ENCODE data around the gene PCDH15.

The PCDH15 gene

GRCh38 chr10:54342058-54342457 lies 459.0 kb downstream of the PCDH15 start:
- no peak for DNase-seq

DNA sequence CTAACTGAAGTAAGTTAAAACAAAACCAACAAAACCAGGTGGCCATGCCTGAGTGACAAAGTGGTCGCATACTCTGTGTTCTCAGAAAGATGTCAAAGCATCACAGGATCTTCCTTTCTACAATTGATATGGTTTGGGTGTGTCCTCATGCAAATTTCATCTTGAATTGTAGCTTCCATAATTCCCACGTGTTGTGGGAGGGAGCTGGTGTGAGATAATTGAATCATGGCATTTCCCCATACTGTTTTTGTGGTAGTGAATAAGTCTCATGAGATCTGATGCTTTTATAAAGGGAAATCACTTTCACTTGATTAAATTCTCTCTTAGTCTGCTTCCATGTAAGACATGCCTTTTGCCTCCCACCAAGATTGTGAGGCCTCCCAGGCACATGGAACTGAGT lies 465.7 kb downstream of the PCDH15 start:
- no peak for DNase-seq

DNA sequence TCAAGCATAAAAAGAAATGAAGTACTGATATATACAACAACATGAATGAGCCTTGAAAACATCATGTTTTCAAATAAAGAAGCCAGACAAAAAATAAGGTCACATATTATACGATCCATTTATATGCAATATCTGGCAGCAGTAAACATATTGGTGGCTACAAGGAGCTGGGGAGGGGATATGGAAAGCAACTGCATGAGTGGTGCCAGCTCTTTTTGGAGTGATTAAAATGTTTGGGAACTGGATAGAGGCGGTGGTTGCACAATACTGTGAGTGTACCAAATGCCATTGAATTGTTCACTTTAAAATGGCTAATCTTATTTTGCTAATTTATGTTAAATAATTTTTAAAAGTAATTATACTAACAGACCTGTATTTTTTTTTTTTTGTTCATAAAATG lies 481.7 kb downstream of the PCDH15 start:
- DNase-seq = no peak

- no peak for DNase-seq
Measured at GRCh38 chr10:54318470-54318869, 482.6 kb downstream of the PCDH15 start.

DNA sequence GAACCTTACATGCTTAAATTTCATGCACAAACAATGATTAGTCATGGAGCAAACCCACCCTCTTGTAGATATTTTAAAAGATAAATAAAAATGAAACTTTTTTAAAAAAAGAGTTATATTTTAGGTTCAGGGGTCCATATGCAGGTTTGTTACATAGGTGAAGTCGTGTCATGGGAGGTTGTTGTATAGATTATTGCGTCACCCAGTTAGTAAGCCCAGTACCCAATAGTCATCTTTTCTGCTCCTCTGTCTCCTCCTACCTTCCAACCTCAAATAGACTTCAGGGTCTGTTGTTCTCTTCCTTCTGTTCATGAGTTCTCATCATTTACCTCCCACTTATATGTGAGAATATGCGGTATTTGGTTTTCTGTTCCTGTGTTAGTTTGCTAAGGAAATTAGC lies 486.6 kb downstream of the PCDH15 start:
- no peak for DNase-seq

DNA sequence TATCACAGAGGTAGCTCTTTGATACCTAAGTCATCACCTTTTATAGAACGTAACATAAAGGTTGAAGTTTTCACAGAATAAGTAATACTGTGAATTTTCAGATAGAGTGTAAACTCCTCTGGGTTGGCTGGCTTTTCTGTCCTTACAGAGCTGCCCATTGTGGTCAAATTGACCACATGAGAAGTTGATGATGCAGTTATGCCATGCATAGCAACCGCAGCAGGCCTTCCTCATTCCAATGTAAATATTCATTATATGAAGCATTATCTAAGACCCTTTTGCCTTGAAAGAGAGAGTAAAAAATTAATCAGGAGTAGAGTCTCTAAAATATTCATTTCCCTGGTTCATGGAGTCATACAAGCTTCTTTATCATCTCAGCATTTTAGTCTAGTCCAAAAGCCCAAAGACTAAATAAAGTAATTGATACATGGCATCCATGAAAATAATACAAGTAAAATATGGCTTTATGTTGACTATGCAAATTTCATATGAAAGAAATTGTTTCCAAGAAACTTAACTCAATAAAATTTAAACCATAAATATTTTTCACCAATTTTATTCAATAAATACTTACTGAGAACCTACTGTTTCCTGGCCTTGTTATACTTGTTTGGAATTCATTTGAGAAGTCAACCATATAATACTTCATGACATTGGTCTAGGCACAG lies 516.4 kb downstream of the PCDH15 start:
- no peak for DNase-seq

- DNase-seq = no peak
Measured at GRCh38 chr10:54282012-54282411, 519.0 kb downstream of the PCDH15 start.

DNA sequence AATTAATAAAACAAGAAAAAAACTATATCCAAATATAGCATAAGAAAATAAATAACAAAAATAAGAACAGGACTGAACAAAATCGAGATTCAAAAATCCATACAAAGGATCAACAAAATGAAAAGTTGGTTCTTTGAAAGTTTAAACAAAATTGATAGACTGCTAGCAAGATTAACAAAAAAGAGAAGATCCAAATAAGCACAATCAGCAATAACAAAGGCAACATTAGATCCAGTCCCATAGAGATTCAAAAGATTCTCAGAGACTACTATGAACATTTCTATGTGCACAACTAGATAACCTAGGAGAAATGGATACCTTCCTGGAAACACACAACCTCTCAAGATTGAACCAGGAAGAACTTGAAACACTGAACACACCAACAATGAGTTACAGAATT lies 534.6 kb downstream of the PCDH15 start:
- DNase-seq = no peak

DNA sequence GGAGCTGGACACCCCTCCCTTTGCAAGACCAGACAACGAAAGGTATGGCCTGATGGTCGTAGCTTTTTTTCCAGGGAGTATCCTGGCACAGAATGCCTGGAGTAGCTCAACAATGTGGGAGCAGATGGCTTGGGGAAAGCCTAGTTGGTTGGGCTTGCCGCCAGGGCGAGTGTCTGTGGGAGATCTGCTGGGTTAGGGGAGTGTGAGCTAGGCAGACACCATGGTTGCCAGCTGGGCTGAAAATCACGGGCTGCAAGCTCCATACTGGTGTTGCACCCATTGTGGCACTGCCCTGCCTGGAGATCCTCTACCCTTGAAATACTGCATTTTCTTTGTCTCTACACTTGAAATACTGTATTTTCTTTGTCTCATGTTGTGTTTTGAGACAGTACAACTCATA lies 538.3 kb downstream of the PCDH15 start:
- no peak for DNase-seq

- DNase-seq = no peak
Measured at GRCh38 chr10:54259104-54259503, 541.9 kb downstream of the PCDH15 start.

GRCh38 chr10:54234832-54235231 lies 566.2 kb downstream of the PCDH15 start:
- DNase-seq = no peak

DNA sequence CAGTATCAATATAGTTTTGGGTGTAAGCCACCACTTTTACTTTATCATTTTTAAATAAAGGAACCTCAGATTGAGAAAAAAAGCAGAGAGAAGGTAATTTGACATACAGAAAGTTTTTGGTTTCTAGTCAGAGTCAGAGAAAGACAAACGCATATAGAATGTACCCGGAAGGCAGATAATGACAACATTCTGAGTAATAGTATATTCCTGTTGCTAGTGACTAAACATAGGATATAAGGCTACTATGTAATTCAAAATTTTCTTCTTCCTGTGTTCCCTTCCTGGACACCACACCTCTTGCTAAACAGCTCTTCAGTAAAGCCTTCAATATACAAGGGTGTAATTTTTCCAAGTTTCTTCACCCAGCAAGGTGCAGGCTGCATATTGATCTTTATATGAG lies 597.6 kb downstream of the PCDH15 start:
- DNase-seq = no peak

GRCh38 chr10:54198051-54198450 lies 603.0 kb downstream of the PCDH15 start:
- DNase-seq = no peak

DNA sequence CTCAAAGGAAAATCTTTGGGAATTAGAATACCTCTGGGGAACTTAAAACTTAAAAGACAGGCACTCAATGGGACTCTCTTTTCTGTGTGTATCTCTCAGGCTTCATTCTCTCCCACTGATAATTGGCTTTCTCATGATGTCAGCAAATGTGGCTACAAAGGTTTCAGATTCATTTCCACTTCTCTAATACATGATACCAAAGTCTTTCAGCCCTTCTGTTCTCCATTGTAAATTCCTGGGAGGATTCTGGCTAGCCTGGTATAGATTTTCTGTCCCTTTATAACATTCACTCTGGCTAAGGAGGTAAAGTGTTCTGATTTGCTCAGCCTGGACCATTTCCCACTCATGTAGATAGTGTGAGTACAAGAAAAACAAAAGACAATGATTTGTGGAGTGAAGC lies 606.2 kb downstream of the PCDH15 start:
- DNase-seq = no peak

- no peak for DNase-seq
Measured at GRCh38 chr10:54159924-54160323, 641.1 kb downstream of the PCDH15 start.

GRCh38 chr10:54148508-54148907 lies 652.5 kb downstream of the PCDH15 start:
- DNase-seq = no peak

DNA sequence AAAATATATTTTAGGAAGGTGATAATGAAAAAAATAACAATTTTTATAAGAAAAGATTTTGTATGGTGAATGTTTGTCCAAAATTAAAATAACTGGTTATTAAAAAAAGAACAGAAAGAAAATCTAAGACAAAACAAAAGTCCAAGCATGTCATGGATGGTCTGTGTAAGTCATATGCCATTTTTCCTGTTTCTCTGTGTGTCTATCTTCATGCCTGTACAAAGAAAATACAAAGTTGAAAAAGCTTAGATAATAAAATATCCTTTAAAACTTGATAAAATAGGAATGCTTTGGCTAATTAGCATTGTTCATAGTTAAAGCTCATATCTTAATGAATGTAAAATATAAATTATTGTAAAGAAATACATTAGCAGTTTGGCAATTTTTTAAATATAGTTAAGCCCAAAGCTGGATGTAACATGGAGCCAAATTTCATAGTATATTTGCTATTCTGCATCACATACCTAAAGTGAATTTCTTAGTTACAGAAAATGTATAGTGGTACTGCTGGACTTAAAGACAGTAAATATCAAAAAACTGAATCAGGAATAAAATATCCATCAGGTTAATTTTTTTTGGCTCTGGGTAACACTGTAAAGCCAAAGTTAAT lies 661.1 kb downstream of the PCDH15 start:
- DNase-seq = no peak

DNA sequence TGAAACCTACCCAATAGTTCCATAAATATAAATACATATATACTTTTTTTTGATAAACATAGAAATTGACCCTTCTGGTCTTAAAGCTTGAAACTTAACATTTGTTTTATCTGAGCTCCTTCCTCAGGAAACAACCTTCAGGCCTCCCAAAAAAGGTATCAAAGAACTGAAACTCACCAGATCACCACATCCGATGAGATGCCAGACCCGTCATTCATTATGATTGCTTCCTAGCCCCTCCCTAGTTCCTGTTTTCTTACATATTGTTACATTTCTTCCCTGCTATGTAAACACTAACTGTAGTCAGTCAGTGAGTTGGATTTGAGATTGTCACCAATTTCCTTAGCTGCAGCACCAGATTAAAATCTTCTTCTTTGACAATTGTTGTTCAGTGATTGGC lies 663.6 kb downstream of the PCDH15 start:
- no peak for DNase-seq

DNA sequence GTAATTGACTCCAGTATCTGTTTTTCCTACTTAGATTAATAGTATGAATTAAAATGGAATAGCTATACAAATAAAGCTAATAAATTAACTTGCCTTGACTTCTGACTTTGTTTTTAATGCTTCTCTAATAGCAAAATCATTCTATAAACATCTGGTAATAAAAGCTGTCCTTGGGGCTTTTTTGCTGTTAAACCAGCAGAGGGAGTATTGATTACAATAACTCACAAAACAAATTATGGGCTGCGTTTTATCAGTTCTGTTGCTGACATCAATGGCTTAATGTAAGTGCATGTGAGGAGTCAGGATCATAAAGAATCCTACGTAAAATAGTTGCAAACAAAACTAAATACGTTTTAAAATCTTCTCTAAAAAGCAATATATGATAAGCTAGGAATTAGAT lies 667.8 kb downstream of the PCDH15 start:
- no peak for DNase-seq

DNA sequence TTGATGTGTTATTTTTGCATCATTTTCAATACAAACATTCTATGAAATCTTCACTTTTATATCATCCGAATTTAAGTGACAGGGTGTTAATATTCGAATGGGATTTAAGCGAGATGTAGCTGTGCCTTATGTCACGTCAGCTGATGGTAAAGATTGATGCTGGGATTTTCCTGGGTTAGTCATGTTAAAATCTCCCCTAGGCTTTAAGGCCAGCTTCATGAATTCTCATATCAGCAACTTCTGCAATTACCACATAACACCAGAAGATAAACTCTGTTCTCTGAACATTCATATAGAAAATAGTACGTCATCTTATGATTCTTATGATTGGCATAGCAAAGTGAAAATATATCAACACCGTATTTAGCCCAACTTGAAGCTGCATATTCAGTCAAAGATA lies 669.2 kb downstream of the PCDH15 start:
- DNase-seq = no peak

DNA sequence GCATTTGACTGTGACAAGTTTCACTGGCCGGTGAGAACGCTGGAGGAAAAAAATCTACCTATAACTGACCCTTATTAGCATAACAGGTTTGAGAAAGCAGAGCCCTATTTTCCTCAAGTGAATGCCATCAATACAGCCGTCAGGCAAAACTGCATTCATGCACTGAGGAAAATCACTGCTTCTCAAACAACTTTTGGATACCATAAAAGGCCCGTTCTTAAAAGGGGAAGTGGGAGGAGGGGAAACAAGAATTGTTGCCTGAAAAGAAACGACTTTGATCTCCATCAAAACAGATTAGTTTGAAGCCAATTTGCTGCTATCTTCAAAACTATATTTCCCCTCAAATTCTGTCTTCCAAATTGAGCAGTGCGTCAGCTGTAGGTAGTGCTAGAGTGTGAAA lies 670.6 kb downstream of the PCDH15 start:
- no peak for DNase-seq

- no peak for DNase-seq
Measured at GRCh38 chr10:54125098-54125747, 675.8 kb downstream of the PCDH15 start.

GRCh38 chr10:54124209-54124885 lies 676.7 kb downstream of the PCDH15 start:
- no peak for DNase-seq

- no peak for DNase-seq
Measured at GRCh38 chr10:54120806-54121205, 680.2 kb downstream of the PCDH15 start.
